Tibial artery (tissue), 4 donors: ENCODE data around the gene MYD88.

Experiments
- DNase-seq, 2 donors: peaks; one replicate each; pipeline ENCODE4 v3.0.0-alpha.2; 2019
- H3K27ac ChIP-seq, 2 donors: fragments of 200-600 bp; sonication (generic) in 1 of 2; 1 replicate in 1 of 2; 2 replicates in 1 of 2; pipeline ENCODE4 v1.5.1; 2018 to 2019; ENCODE audit warnings: mild to moderate bottlenecking in 1 of 2
- H3K27me3 ChIP-seq, 2 donors: fragments of 200-600 bp; sonication (generic) in 1 of 2; one replicate each; pipeline versions ENCODE4 v1.5.1 to v1.6.0; 2016 to 2019
- H3K36me3 ChIP-seq, 3 donors: fragments of 200-600 bp; sonication (generic) in 2 of 3; one replicate each; pipeline ENCODE4 v1.5.1; 2016 to 2019; ENCODE audit warnings: mild to moderate bottlenecking in 2 of 3
- H3K4me1 ChIP-seq, 4 donors: fragments of 200-600 bp; sonication (generic) in 2 of 4; 1 replicate in 3 of 4; 2 replicates in 1 of 4; pipeline ENCODE4 v1.5.1; 2016 to 2019
- H3K4me3 ChIP-seq, 2 donors: fragments of 200-600 bp; sonication (generic) in 1 of 2; 1 replicate in 1 of 2; 2 replicates in 1 of 2; pipeline ENCODE4 v1.5.1; 2018 to 2019; ENCODE audit warnings: mild to moderate bottlenecking in 2 of 2
- H3K9me3 ChIP-seq, 3 donors: fragments of 200-600 bp; sonication (generic) in 1 of 3; one replicate each; pipeline ENCODE4 v1.5.1; 2016 to 2019
- intact Hi-C: fragments of 100-400 bp; cut with DNase I; formaldehyde crosslinking; loops from one replicate; pipeline ENCODE4 v1.15.0; 2023; ENCODE audit warnings: low total_unique reads
- TF ChIP-seq, protein P1 (sequence below), 2 experiments: fragments of 200-600 bp in 1 of 2; fragments of 450-650 bp in 1 of 2; IDR thresholded peaks; one replicate each; pipeline ENCODE4 v1.5.1; 2017 to 2019; ENCODE audit warnings: antibody characterized with exemption in 2 of 2, mild to moderate bottlenecking in 1 of 2, moderate library complexity in 1 of 2

Gene MYD88

DNA sequence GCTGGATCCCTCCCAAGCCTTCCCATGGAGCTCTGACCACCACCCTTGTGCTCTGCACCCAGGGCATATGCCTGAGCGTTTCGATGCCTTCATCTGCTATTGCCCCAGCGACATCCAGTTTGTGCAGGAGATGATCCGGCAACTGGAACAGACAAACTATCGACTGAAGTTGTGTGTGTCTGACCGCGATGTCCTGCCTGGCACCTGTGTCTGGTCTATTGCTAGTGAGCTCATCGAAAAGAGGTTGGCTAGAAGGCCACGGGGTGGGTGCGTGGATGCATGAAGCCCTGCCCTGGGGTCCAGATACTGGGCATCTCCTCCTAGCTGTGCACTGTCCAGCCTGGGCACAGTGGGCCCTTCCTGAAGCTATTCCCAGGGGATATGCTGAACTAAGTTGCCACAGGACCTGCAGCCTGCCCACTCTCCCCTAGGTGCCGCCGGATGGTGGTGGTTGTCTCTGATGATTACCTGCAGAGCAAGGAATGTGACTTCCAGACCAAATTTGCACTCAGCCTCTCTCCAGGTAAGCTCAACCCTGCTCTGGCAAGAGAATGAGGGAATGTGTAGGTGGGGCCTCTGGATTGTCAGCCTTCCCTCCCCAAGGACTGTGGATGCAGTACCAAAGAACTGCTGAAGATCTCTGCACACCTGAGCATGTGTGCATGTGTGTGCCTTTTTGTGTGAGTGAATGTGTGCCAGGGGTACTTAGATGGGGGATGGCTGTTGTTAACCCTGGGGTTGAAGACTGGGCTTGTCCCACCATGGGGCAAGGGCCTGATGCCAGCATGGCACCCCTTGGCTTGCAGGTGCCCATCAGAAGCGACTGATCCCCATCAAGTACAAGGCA, 2.1 kb downstream of the MYD88 start:
- Histone ChIP-seq H3K27ac (no peak overlapping the region), H3K4me1 (peaks cover 0 to 36% (median 26%) of the 10 kb centered on the region in 4 donors), H3K4me3 (no peak overlapping the region), H3K27me3 (no peaks in the 10 kb centered on the region), H3K36me3 (peaks cover 8 to 22% (median 18%) of the 10 kb centered on the region in 3 donors), H3K9me3 (no peaks in the 10 kb centered on the region)
- TF ChIP-seq, protein P1, sequence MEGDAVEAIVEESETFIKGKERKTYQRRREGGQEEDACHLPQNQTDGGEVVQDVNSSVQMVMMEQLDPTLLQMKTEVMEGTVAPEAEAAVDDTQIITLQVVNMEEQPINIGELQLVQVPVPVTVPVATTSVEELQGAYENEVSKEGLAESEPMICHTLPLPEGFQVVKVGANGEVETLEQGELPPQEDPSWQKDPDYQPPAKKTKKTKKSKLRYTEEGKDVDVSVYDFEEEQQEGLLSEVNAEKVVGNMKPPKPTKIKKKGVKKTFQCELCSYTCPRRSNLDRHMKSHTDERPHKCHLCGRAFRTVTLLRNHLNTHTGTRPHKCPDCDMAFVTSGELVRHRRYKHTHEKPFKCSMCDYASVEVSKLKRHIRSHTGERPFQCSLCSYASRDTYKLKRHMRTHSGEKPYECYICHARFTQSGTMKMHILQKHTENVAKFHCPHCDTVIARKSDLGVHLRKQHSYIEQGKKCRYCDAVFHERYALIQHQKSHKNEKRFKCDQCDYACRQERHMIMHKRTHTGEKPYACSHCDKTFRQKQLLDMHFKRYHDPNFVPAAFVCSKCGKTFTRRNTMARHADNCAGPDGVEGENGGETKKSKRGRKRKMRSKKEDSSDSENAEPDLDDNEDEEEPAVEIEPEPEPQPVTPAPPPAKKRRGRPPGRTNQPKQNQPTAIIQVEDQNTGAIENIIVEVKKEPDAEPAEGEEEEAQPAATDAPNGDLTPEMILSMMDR (IDR thresholded peaks at IDR 0.05), result no peak
- intact Hi-C loops, result no loop called here
- peak in 1 of 2 donors; percentile 50 for DNase-seq

GRCh38 chr3:38141173-38141951, 2.9 kb downstream of the MYD88 start:
- intact Hi-C loops, result no loop called here
- H3K4me3 ChIP-seq, result no peak overlapping the region

GRCh38 chr3:38141952-38142273, 3.5 kb downstream of the MYD88 start:
- H3K9me3 ChIP-seq, result no peaks in the 10 kb centered on the region
- H3K4me1 ChIP-seq, result peaks cover 0 to 28% (median 19%) of the 10 kb centered on the region in 4 donors
- DNase-seq, result no peak
- intact Hi-C loops, result no loop called here
- H3K4me3 ChIP-seq, result no peak overlapping the region
- no peaks in the 10 kb centered on the region for H3K27me3 ChIP-seq
- TF ChIP-seq, protein P1 (IDR thresholded peaks at IDR 0.05), result no peak
- H3K27ac ChIP-seq, result no peak overlapping the region
- peaks cover 8 to 22% (median 18%) of the 10 kb centered on the region in 3 donors for H3K36me3 ChIP-seq

More at GRCh38 chr3:38141173-38141951, 2.9 kb downstream of the MYD88 start:
- Histone ChIP-seq H3K27ac (no peak overlapping the region), H3K4me1 (peaks cover 0 to 28% (median 19%) of the 10 kb centered on the region in 4 donors), H3K27me3 (no peaks in the 10 kb centered on the region), H3K36me3 (peaks cover 8 to 22% (median 18%) of the 10 kb centered on the region in 3 donors), H3K9me3 (no peaks in the 10 kb centered on the region)
- TF ChIP-seq, protein P1 (IDR thresholded peaks at IDR 0.05), result no peak
- DNase-seq, result peak in 1 of 2 donors; percentile 48

- no peak for DNase-seq
- TF ChIP-seq, protein P1 (IDR thresholded peaks at IDR 0.05), result no peak
- peaks cover 8 to 22% (median 18%) of the 10 kb centered on the region in 3 donors for H3K36me3 ChIP-seq
- H3K4me3 ChIP-seq, result no peak overlapping the region
- peaks cover 0 to 23% (median 15%) of the 10 kb centered on the region in 4 donors for H3K4me1 ChIP-seq
- intact Hi-C loops, result no loop called here
- no peak overlapping the region for H3K27ac ChIP-seq
- H3K9me3 ChIP-seq, result no peaks in the 10 kb centered on the region
- H3K27me3 ChIP-seq, result no peaks in the 10 kb centered on the region
Measured at GRCh38 chr3:38142959-38143358, 4.5 kb downstream of the MYD88 start.

DNA sequence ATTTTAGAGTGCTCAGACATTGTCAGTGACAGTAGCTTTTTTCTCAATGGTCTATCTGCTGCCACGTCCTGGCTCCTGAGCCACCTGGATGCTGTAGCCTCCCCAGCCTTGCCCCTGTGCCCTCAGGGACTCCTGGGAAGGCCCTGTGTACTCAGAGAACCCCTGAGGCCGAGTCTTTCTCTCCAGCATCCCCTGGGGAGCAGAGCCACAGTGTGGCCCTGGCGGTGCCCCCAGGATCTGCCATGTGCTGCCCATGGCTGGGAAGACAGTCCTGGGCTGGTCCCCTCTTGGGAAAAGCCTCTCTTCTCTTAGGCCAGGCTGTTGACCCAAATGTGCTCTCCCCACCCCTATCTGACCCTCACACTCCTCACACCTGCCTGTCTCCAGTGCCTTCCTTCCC, 5.0 kb downstream of the MYD88 start:
- DNase-seq, result peak in 1 of 2 donors; percentile 41
- Histone ChIP-seq H3K36me3 (peaks cover 8 to 22% (median 18%) of the 10 kb centered on the region in 3 donors), H3K27ac (no peak overlapping the region), H3K4me1 (peaks cover 0 to 20% (median 12%) of the 10 kb centered on the region in 4 donors), H3K4me3 (no peak overlapping the region), H3K27me3 (no peaks in the 10 kb centered on the region), H3K9me3 (no peaks in the 10 kb centered on the region)
- intact Hi-C loops, result no loop called here
- TF ChIP-seq, protein P1 (IDR thresholded peaks at IDR 0.05), result no peak
